ENCODE results near the gene SRPK1.

SRPK1 gene

GRCh38 chr6:35960187-35960586 is 39.3 kb upstream of the SRPK1 start:
- H3K9me2 ChIP-seq (ENCODE audit: low read depth, low read length), result no peaks in the 10 kb centered on the region
- H3K9ac ChIP-seq (ENCODE audit: low read length), result no peak overlapping the region
- H3K79me2 ChIP-seq (ENCODE audit: insufficient read depth, low read length), result no peaks in the 10 kb centered on the region
- H3F3A ChIP-seq (ENCODE audit: insufficient read depth, low read length), result no peaks in the 10 kb centered on the region
- H3K36me3 ChIP-seq (ENCODE audit: insufficient read depth, low read length), result no peaks in the 10 kb centered on the region
- H3K27ac ChIP-seq (ENCODE audit: low read depth, low read length, poor library complexity, severe bottlenecking), result no peak overlapping the region
- no peak overlapping the region for H2AFZ ChIP-seq (ENCODE audit: low read length)
- no peak overlapping the region for H3K4me3 ChIP-seq (ENCODE audit: low read depth, low read length, poor library complexity, severe bottlenecking)
- TF ChIP-seq EZH2 (IDR thresholded peaks at IDR 0.05; ENCODE audit: borderline replicate concordance, low read length), result no peak
- TF ChIP-seq, protein P1, sequence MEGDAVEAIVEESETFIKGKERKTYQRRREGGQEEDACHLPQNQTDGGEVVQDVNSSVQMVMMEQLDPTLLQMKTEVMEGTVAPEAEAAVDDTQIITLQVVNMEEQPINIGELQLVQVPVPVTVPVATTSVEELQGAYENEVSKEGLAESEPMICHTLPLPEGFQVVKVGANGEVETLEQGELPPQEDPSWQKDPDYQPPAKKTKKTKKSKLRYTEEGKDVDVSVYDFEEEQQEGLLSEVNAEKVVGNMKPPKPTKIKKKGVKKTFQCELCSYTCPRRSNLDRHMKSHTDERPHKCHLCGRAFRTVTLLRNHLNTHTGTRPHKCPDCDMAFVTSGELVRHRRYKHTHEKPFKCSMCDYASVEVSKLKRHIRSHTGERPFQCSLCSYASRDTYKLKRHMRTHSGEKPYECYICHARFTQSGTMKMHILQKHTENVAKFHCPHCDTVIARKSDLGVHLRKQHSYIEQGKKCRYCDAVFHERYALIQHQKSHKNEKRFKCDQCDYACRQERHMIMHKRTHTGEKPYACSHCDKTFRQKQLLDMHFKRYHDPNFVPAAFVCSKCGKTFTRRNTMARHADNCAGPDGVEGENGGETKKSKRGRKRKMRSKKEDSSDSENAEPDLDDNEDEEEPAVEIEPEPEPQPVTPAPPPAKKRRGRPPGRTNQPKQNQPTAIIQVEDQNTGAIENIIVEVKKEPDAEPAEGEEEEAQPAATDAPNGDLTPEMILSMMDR (IDR thresholded peaks at IDR 0.05; ENCODE audit: low read length), result no peak
- no peaks in the 10 kb centered on the region; the same call in 1 of the 2 replicates for H3K27me3 ChIP-seq (ENCODE audit: insufficient read depth, low read length)
- no peaks in the 10 kb centered on the region for H3K9me3 ChIP-seq (ENCODE audit: low read length)
- H3K4me1 ChIP-seq (ENCODE audit: insufficient read depth, low read length, severe bottlenecking), result no peaks in the 10 kb centered on the region
- H3K4me2 ChIP-seq (ENCODE audit: low read length), result no peak overlapping the region
- no peaks in the 10 kb centered on the region for H4K20me1 ChIP-seq (ENCODE audit: insufficient read depth, low read length)

- Histone ChIP-seq H2AFZ (ENCODE audit: low read length) (no peak overlapping the region), H3F3A (ENCODE audit: insufficient read depth, low read length) (no peaks in the 10 kb centered on the region), H3K4me2 (ENCODE audit: low read length) (no peak overlapping the region)
These were observed 35.1 kb upstream of the SRPK1 start for GRCh38 chr6:35955970-35956369.

DNA sequence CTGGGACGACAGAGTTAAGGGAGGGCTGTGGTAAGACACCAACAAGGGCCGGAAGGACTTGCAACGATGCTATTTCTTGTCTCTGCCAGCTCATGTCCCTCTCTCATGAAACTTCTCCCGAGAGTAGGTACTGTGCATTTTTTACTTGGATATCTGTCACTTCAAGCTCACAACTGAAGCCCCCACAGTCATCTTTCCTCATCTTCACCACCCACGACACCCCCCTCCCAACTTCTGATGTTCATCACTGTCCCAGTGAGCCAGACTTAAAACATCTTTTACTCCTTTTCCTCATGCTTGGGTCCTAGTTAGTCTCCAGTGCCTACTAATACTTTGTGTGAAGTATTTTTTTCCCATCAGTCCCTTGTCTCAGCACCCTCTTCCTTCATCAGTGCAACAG is 34.6 kb upstream of the SRPK1 start:
- Histone ChIP-seq H3K9ac (ENCODE audit: low read length) (no peak overlapping the region), H3K4me3 (ENCODE audit: low read depth, low read length, poor library complexity, severe bottlenecking) (no peak overlapping the region), H3K9me3 (ENCODE audit: low read length) (no peaks in the 10 kb centered on the region), H4K20me1 (ENCODE audit: insufficient read depth, low read length) (no peaks in the 10 kb centered on the region), H3K27ac (ENCODE audit: low read depth, low read length, poor library complexity, severe bottlenecking) (no peak overlapping the region), H2AFZ (ENCODE audit: low read length) (no peak overlapping the region), H3F3A (ENCODE audit: insufficient read depth, low read length) (no peaks in the 10 kb centered on the region), H3K9me2 (ENCODE audit: low read depth, low read length) (no peaks in the 10 kb centered on the region), H3K4me2 (ENCODE audit: low read length) (no peak overlapping the region), H3K79me2 (ENCODE audit: insufficient read depth, low read length) (no peaks in the 10 kb centered on the region), H3K4me1 (ENCODE audit: insufficient read depth, low read length, severe bottlenecking) (peaks cover 6% of the 10 kb centered on the region), H3K36me3 (ENCODE audit: insufficient read depth, low read length) (no peaks in the 10 kb centered on the region), H3K27me3 (ENCODE audit: insufficient read depth, low read length) (no peaks in the 10 kb centered on the region; the same call in 1 of the 2 replicates)
- TF ChIP-seq, protein P1 (IDR thresholded peaks at IDR 0.05; ENCODE audit: low read length), result no peak
- no peak for TF ChIP-seq EZH2 (IDR thresholded peaks at IDR 0.05; ENCODE audit: borderline replicate concordance, low read length)

More at GRCh38 chr6:35955970-35956369, 35.1 kb upstream of the SRPK1 start:
- TF ChIP-seq EZH2 (IDR thresholded peaks at IDR 0.05; ENCODE audit: borderline replicate concordance, low read length), result no peak
- TF ChIP-seq, protein P1 (IDR thresholded peaks at IDR 0.05; ENCODE audit: low read length), result peak; percentile 35
- no peaks in the 10 kb centered on the region for H4K20me1 ChIP-seq (ENCODE audit: insufficient read depth, low read length)
- H3K4me3 ChIP-seq (ENCODE audit: low read depth, low read length, poor library complexity, severe bottlenecking), result no peak overlapping the region
- no peaks in the 10 kb centered on the region for H3K9me2 ChIP-seq (ENCODE audit: low read depth, low read length)
- peaks cover 6% of the 10 kb centered on the region for H3K4me1 ChIP-seq (ENCODE audit: insufficient read depth, low read length, severe bottlenecking)
- H3K27me3 ChIP-seq (ENCODE audit: insufficient read depth, low read length), result no peaks in the 10 kb centered on the region; the same call in 1 of the 2 replicates
- no peak overlapping the region for H3K27ac ChIP-seq (ENCODE audit: low read depth, low read length, poor library complexity, severe bottlenecking)
- no peak overlapping the region for H3K9ac ChIP-seq (ENCODE audit: low read length)
- H3K36me3 ChIP-seq (ENCODE audit: insufficient read depth, low read length), result no peaks in the 10 kb centered on the region
- no peaks in the 10 kb centered on the region for H3K79me2 ChIP-seq (ENCODE audit: insufficient read depth, low read length)
- no peaks in the 10 kb centered on the region for H3K9me3 ChIP-seq (ENCODE audit: low read length)
